Measurements from ENCODE around the gene PEX7. TPM values are rescaled to one million over a fixed set of nuclear protein-coding genes. Genes with fewer than 3 reads are reported as not detected.
"Not testable (repeated sequence)": the region's sequence is repeated elsewhere in the genome, so short reads cannot be mapped to it uniquely, and the experiment has no call there.

PEX7 gene
- total RNA-seq, 2 donors from 2014 or later, result 4.2 to 6.1 TPM

GRCh38 chr6:136811272-136811671 is 11.1 kb upstream of the PEX7 start:
- DNase-seq (ENCODE audit: low spot score in 2 of 2), result no peak
- Mint-ChIP-seq H3K27ac (no peak overlapping the region), H3K9me3 (no peaks in the 10 kb centered on the region), H3K36me3 (no peaks in the 10 kb centered on the region)
- no peak for ATAC-seq

- Mint-ChIP-seq H3K27ac (no peak overlapping the region), H3K9me3 (no peaks in the 10 kb centered on the region), H3K36me3 (no peaks in the 10 kb centered on the region)
- ATAC-seq, result no peak
- no peak for DNase-seq (ENCODE audit: low spot score in 2 of 2)
Observed at GRCh38 chr6:136812174-136812573, 10.2 kb upstream of the PEX7 start.

- H3K27ac Mint-ChIP-seq; DNase-seq (ENCODE audit: low spot score in 2 of 2): not testable (repeated sequence)
Observed at GRCh38 chr6:136815608-136816007, 6.8 kb upstream of the PEX7 start.

GRCh38 chr6:136816656-136817055 is 5.7 kb upstream of the PEX7 start:
- H3K36me3 Mint-ChIP-seq, result no peaks in the 10 kb centered on the region
- ATAC-seq, result no peak
- no peak overlapping the region for H3K27ac Mint-ChIP-seq
- DNase-seq (ENCODE audit: low spot score in 2 of 2), result no peak
- H3K9me3 Mint-ChIP-seq, result peaks cover 0 to 5% of the 10 kb centered on the region in 2 donors

More at GRCh38 chr6:136815608-136816007, 6.8 kb upstream of the PEX7 start:
- not testable (repeated sequence) for H3K9me3 Mint-ChIP-seq, H3K36me3 Mint-ChIP-seq, ATAC-seq

- no peak for ATAC-seq
- peaks cover 9 to 15% of the 10 kb centered on the region in 2 donors for H3K36me3 Mint-ChIP-seq
Observed at GRCh38 chr6:136820561-136820960, 1.8 kb upstream of the PEX7 start.

GRCh38 chr6:136822046-136822375 is 381 bp upstream of the PEX7 start:
- peaks cover 18 to 25% of the 10 kb centered on the region in 2 donors for H3K36me3 Mint-ChIP-seq
- peak overlapping the region; percentile 89 to 96 for H3K27ac Mint-ChIP-seq
- ATAC-seq (peak in 1 of 2 donors; percentile 28), DNase-seq (ENCODE audit: low spot score in 2 of 2) (peak in 1 of 2 donors; percentile 60)
- peaks cover 0 to 5% of the 10 kb centered on the region in 2 donors for H3K9me3 Mint-ChIP-seq

More at GRCh38 chr6:136820561-136820960, 1.8 kb upstream of the PEX7 start:
- Mint-ChIP-seq H3K27ac (no peak overlapping the region), H3K9me3 (peaks cover 0 to 5% of the 10 kb centered on the region in 2 donors)
- DNase-seq (ENCODE audit: low spot score in 2 of 2), result no peak

GRCh38 chr6:136823128-136823660 is 802 bp downstream of the PEX7 start:
- ATAC-seq (no peak), DNase-seq (ENCODE audit: low spot score in 2 of 2) (peak in 1 of 2 donors; percentile 57)
- H3K9me3 Mint-ChIP-seq, result peaks cover 0 to 5% of the 10 kb centered on the region in 2 donors
- peak overlapping the region in 1 of 2 donors; percentile 89 for H3K27ac Mint-ChIP-seq
- H3K36me3 Mint-ChIP-seq, result peaks cover 18 to 26% of the 10 kb centered on the region in 2 donors

- DNase-seq (ENCODE audit: low spot score in 2 of 2) (no peak), ATAC-seq (no peak)
- H3K36me3 Mint-ChIP-seq, result peaks cover 31 to 50% of the 10 kb centered on the region in 2 donors
- peaks cover 4 to 8% of the 10 kb centered on the region in 2 donors for H3K9me3 Mint-ChIP-seq
- H3K27ac Mint-ChIP-seq, result no peak overlapping the region
Observed at GRCh38 chr6:136826216-136826615, 3.8 kb downstream of the PEX7 start.

GRCh38 chr6:136831873-136832562 is 9.6 kb downstream of the PEX7 start:
- no peak overlapping the region for H3K27ac Mint-ChIP-seq
- peaks cover 13 to 20% of the 10 kb centered on the region in 2 donors for H3K9me3 Mint-ChIP-seq
- ATAC-seq (no peak), DNase-seq (ENCODE audit: low spot score in 2 of 2) (no peak)
- peaks cover 34 to 58% of the 10 kb centered on the region in 2 donors for H3K36me3 Mint-ChIP-seq

GRCh38 chr6:136840276-136841001 is 18.0 kb downstream of the PEX7 start:
- ATAC-seq (no peak), DNase-seq (ENCODE audit: low spot score in 2 of 2) (no peak)
- Mint-ChIP-seq H3K36me3 (no peaks in the 10 kb centered on the region), H3K9me3 (no peaks in the 10 kb centered on the region), H3K27ac (no peak overlapping the region)

- ATAC-seq (no peak), DNase-seq (ENCODE audit: low spot score in 2 of 2) (no peak)
- Mint-ChIP-seq H3K9me3 (no peaks in the 10 kb centered on the region), H3K27ac (no peak overlapping the region), H3K36me3 (peaks cover 7% of the 10 kb centered on the region in 2 donors)
Observed at GRCh38 chr6:136843210-136843609, 20.8 kb downstream of the PEX7 start.

GRCh38 chr6:136846046-136846445 is 23.7 kb downstream of the PEX7 start:
- DNase-seq (ENCODE audit: low spot score in 2 of 2), result peak in 1 of 2 donors; percentile 27
- no peak overlapping the region for H3K27ac Mint-ChIP-seq
- peaks cover 0 to 5% of the 10 kb centered on the region in 2 donors for H3K9me3 Mint-ChIP-seq
- H3K36me3 Mint-ChIP-seq, result peaks cover 28 to 32% of the 10 kb centered on the region in 2 donors
- ATAC-seq, result no peak

GRCh38 chr6:136846477-136846876 is 24.1 kb downstream of the PEX7 start:
- H3K9me3 Mint-ChIP-seq; DNase-seq (ENCODE audit: low spot score in 2 of 2); ATAC-seq; H3K27ac Mint-ChIP-seq: not testable (repeated sequence)
- H3K36me3 Mint-ChIP-seq, result peaks cover 28 to 32% of the 10 kb centered on the region in 2 donors

- ATAC-seq; H3K9me3 Mint-ChIP-seq; H3K27ac Mint-ChIP-seq; DNase-seq (ENCODE audit: low spot score in 2 of 2): not testable (repeated sequence)
- H3K36me3 Mint-ChIP-seq, result peaks cover 28 to 37% of the 10 kb centered on the region in 2 donors
Observed at GRCh38 chr6:136849979-136850563, 27.7 kb downstream of the PEX7 start.

- Mint-ChIP-seq H3K27ac (no peak overlapping the region), H3K36me3 (no peaks in the 10 kb centered on the region), H3K9me3 (no peaks in the 10 kb centered on the region)
- DNase-seq (ENCODE audit: low spot score in 2 of 2), result no peak
- ATAC-seq, result no peak
Observed at GRCh38 chr6:136859430-136859829, 37.0 kb downstream of the PEX7 start.

- no peak overlapping the region for H3K27ac Mint-ChIP-seq
- H3K36me3 Mint-ChIP-seq, result no peaks in the 10 kb centered on the region
- H3K9me3 Mint-ChIP-seq, result no peaks in the 10 kb centered on the region
- ATAC-seq (no peak), DNase-seq (ENCODE audit: low spot score in 2 of 2) (no peak)
Observed at GRCh38 chr6:136860043-136860442, 37.7 kb downstream of the PEX7 start.

- Mint-ChIP-seq H3K36me3 (no peaks in the 10 kb centered on the region), H3K27ac (no peak overlapping the region), H3K9me3 (no peaks in the 10 kb centered on the region)
- DNase-seq (ENCODE audit: low spot score in 2 of 2), result no peak
- ATAC-seq, result no peak
Observed at GRCh38 chr6:136862662-136863061, 40.3 kb downstream of the PEX7 start.
